ENCODE data around the gene PERM1. TPM values are rescaled to one million over a fixed set of nuclear protein-coding genes. Genes with fewer than 3 reads are reported as not detected.
A peak's percentile ranks its signal among the peaks of the same experiment; 100 is the strongest.

PERM1 gene
- total and polyA plus RNA-seq, 9 of the 15 experiments (the other 6 are each of a cell fraction or from before 2014, with no cell fraction given), result not detected

DNA sequence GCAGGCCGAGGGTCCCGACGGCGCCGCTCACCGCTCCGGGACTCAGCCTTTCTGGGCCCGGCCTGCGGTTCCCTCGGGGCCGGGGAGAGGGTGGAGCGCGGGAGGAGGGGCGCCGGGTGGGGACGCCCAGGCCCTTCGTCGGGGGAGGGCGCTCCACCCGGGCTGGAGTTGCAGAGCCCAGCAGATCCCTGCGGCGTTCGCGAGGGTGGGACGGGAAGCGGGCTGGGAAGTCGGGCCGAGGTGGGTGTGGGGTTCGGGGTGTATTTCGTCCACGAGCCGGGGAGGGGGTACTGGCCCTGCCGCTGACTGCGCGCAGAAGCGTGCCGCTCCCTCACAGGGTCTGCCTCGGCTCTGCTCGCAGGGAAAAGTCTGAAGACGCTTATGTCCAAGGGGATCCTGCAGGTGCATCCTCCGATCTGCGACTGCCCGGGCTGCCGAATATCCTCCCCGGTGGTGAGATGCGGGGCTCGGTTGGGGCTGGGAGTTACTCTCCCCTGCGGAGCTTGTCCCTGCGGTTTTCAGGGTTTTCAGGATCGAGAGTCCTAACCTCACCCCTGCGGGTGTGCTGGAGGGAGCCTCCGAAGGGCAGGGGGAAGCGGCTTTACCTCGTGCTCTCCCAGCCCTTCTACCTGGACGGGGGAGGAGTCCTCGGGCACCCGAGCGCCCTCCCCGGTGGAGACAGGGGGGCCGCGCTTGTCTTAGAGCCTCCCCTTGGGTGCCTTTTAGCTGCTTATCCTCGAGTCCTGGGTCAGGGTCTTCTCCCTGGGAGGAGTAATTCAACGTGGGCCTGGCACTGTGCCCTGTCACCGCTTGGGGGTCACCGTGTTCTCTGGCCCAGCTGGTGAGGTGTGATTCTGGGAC is 56.1 kb downstream of the PERM1 start:
- H3K4me2 ChIP-seq (ENCODE audit: insufficient read depth, low read length), result 0 out of 2 replicates have a peak overlapping the region, but pooled peaks have one; percentile 65
- BruUV-seq (replicated peaks), result no TSS peak
- DNase-seq (ENCODE audit: extremely low read depth in 1 of 4, low spot score in 3 of 4) (peak; percentile 59 to 81 (median 76)), ATAC-seq (peak; percentile 55), FAIRE-seq (no peak)
- H3K4me3 ChIP-seq, result no peak overlapping the region
- peaks cover 57% of the 10 kb centered on the region for H4K20me1 ChIP-seq (replicated peaks; ENCODE audit: control insufficient read depth, insufficient read depth, low read length)
- CTCF ChIA-PET (ENCODE audit: low intra/inter-chr PET ratio), result no interaction called here
- H3K27ac ChIP-seq (ENCODE audit: extremely low read depth, low read depth, low read length), result no peak overlapping the region
- POLR2A ChIA-PET, result interaction anchor here (0.7 to 1.2 kb wide), 3 partner anchors 8 to 23 kb away, joined by 3 to 4 read pairs (median 3); no protein-coding TSS in a partner anchor
- in situ Hi-C loops (cut with MboI) (no loop called here), intact Hi-C loops (cut with micrococcal nuclease) (no loop called here)
- no peak overlapping the region for H2AFZ ChIP-seq (ENCODE audit: low read depth, low read length)
- no peaks in the 10 kb centered on the region for H3K9me3 ChIP-seq (replicated peaks; ENCODE audit: control insufficient read depth, insufficient read depth, low read depth, low read length)
- peaks cover 43 to 78% of the 10 kb centered on the region in 2 experiments for H3K27me3 ChIP-seq (ENCODE audit: control insufficient read depth in 2 of 2, insufficient read depth in 2 of 2, low read length in 2 of 2)
- H3K9ac ChIP-seq (ENCODE audit: insufficient read depth in 1 of 2, low read depth in 2 of 2, low read length in 2 of 2), result peak overlapping the region in 1 of 2 experiments; percentile 80; a peak in 2 of 4 replicates
- peaks cover 14 to 94% of the 10 kb centered on the region in 2 experiments for H3K4me1 ChIP-seq (replicated peaks in 1 of 2; ENCODE audit: control insufficient read depth in 2 of 2, insufficient read depth in 2 of 2, low read length in 2 of 2)
- WGBS (ENCODE audit: insufficient coverage, low coverage, missing lambda C conversion rate), result 3% methylated on average over 47 of the region's 65 CpGs
- no peaks in the 10 kb centered on the region for H3K9me1 ChIP-seq (ENCODE audit: control insufficient read depth, insufficient read depth, low read length)
- no peaks in the 10 kb centered on the region for H3K36me3 ChIP-seq (ENCODE audit: control insufficient read depth, insufficient read depth, low read length)
- H3K79me2 ChIP-seq (ENCODE audit: control insufficient read depth, insufficient read depth, low read length), result no peaks in the 10 kb centered on the region
- TF ChIP-seq FOXJ3 (CRISPR knock-in tag; IDR thresholded peaks at IDR 0.05) (no peak), ZNF280B (CRISPR knock-in tag; IDR thresholded peaks at IDR 0.05) (no peak), ZBTB7A (IDR thresholded peaks at IDR 0.05; ENCODE audit: borderline replicate concordance, control insufficient read depth, low read depth, low read length) (peak; percentile 53; the same call in 1 of the 2 replicates), WHSC1 (IDR thresholded peaks at IDR 0.05; ENCODE audit: low read length) (no peak), ZNF584 (CRISPR knock-in tag; IDR thresholded peaks at IDR 0.05; ENCODE audit: low read depth) (no peak), HDGF (IDR thresholded peaks at IDR 0.05) (no peak)
- TF ChIP-seq, protein P1, sequence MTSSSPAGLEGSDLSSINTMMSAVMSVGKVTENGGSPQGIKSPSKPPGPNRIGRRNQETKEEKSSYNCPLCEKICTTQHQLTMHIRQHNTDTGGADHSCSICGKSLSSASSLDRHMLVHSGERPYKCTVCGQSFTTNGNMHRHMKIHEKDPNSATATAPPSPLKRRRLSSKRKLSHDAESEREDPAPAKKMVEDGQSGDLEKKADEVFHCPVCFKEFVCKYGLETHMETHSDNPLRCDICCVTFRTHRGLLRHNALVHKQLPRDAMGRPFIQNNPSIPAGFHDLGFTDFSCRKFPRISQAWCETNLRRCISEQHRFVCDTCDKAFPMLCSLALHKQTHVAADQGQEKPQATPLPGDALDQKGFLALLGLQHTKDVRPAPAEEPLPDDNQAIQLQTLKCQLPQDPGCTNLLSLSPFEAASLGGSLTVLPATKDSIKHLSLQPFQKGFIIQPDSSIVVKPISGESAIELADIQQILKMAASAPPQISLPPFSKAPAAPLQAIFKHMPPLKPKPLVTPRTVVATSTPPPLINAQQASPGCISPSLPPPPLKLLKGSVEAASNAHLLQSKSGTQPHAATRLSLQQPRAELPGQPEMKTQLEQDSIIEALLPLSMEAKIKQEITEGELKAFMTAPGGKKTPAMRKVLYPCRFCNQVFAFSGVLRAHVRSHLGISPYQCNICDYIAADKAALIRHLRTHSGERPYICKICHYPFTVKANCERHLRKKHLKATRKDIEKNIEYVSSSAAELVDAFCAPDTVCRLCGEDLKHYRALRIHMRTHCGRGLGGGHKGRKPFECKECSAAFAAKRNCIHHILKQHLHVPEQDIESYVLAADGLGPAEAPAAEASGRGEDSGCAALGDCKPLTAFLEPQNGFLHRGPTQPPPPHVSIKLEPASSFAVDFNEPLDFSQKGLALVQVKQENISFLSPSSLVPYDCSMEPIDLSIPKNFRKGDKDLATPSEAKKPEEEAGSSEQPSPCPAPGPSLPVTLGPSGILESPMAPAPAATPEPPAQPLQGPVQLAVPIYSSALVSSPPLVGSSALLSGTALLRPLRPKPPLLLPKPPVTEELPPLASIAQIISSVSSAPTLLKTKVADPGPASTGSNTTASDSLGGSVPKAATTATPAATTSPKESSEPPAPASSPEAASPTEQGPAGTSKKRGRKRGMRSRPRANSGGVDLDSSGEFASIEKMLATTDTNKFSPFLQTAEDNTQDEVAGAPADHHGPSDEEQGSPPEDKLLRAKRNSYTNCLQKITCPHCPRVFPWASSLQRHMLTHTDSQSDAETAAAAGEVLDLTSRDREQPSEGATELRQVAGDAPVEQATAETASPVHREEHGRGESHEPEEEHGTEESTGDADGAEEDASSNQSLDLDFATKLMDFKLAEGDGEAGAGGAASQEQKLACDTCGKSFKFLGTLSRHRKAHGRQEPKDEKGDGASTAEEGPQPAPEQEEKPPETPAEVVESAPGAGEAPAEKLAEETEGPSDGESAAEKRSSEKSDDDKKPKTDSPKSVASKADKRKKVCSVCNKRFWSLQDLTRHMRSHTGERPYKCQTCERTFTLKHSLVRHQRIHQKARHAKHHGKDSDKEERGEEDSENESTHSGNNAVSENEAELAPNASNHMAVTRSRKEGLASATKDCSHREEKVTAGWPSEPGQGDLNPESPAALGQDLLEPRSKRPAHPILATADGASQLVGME (CRISPR knock-in tag; IDR thresholded peaks at IDR 0.05), result no peak

Measured in K562 (cell line).